A549 (cell line): ENCODE measurements around the gene ZNF683.

Experiments used
- ATOH8 ChIP-seq: fragments of 250-450 bp; sonication (Bioruptor Pico); IDR thresholded peaks from 2 replicates; pipeline ENCODE4 v1.5.0; 2020; ENCODE audit warnings: low read depth, mild to moderate bottlenecking, moderate library complexity
- BHLHE40 ChIP-seq: IDR thresholded peaks from 2 replicates; pipeline ENCODE4 v1.6.1; 2012; ENCODE audit warnings: low read depth, low read length, inconsistent platforms
- CBX8 ChIP-seq: fragments of 200-600 bp; sonication (generic); IDR thresholded peaks from 2 replicates; pipeline ENCODE4 v1.6.1; 2016
- HOXA7 ChIP-seq: fragments of 250-450 bp; sonication (Bioruptor Pico); IDR thresholded peaks from 2 replicates; pipeline ENCODE4 v1.5.0; 2020; ENCODE audit warnings: mild to moderate bottlenecking, moderate library complexity
- JUN ChIP-seq, 2 experiments: fragments of >200 bp; sonication (Bioruptor Twin); formaldehyde crosslinking; IDR thresholded peaks; 2 replicates in 1 of 2; 3 replicates in 1 of 2; pipeline ENCODE4 v1.6.1; 2016 to 2017
- MAX ChIP-seq: IDR thresholded peaks from 2 replicates; pipeline ENCODE4 v1.6.1; 2012
- POLR2A ChIP-seq: IDR thresholded peaks from 2 replicates; pipeline ENCODE4 v1.6.1; 2012; ENCODE audit warnings: mild to moderate bottlenecking, low read length
- RAD21 ChIP-seq, 2 experiments: fragments of >200 bp in 1 of 2; sonication (Bioruptor Twin) in 1 of 2; formaldehyde crosslinking in 1 of 2; IDR thresholded peaks in 1 of 2; conservative IDR thresholded peaks in 1 of 2; 2 replicates in 1 of 2; 3 replicates in 1 of 2; pipeline ENCODE4 v1.6.1; 2012 to 2018; ENCODE audit warnings: inconsistent platforms in 1 of 2
- USF2 ChIP-seq: fragments of 450-650 bp; IDR thresholded peaks from 2 replicates; pipeline ENCODE4 v1.6.1; 2014; ENCODE audit warnings: antibody characterized with exemption
- TF ChIP-seq, protein P1 (sequence below): fragments of >200 bp; sonication (Bioruptor Twin); formaldehyde crosslinking; IDR thresholded peaks from 3 replicates; pipeline ENCODE4 v1.5.1; 2016

DNA sequence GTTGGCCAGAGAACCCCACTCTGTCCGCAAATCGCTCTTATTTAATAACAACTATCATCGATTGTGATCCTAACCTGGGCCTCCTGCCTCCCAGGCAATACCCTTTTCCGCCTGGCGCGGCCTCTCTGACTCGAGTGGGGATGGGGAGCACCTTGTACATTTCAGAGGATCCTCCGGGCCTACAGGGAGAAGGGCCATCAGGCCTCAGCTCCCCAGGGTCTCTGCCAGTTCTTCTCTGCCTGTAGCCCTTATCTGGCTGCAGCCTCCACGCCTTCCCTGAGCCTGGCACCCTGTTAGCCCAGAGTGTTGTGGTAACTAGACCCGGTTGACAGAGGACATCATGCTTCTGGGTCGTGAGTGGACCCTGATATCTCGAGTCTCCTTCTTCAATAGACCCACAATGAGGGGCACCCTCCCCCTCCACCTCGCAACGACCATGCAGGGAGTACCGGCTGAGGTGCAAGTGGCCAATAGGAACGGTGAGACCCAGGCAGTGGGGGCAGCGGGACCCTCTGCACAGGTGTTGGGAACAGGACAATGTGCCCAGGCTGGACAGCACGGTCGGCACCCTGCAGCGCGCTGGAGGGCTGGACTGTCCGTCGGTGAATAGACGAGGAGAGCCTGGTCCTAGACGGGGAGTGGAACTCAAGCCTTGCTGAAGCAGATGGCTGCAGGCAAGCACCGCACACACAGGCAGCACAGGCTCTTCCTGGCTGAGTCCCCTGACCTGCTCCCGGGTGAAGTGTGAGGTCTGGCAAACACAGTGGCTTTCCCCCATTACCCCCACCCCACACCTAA lies 11.5 kb downstream of the ZNF683 start:
- TF ChIP-seq, protein P1, sequence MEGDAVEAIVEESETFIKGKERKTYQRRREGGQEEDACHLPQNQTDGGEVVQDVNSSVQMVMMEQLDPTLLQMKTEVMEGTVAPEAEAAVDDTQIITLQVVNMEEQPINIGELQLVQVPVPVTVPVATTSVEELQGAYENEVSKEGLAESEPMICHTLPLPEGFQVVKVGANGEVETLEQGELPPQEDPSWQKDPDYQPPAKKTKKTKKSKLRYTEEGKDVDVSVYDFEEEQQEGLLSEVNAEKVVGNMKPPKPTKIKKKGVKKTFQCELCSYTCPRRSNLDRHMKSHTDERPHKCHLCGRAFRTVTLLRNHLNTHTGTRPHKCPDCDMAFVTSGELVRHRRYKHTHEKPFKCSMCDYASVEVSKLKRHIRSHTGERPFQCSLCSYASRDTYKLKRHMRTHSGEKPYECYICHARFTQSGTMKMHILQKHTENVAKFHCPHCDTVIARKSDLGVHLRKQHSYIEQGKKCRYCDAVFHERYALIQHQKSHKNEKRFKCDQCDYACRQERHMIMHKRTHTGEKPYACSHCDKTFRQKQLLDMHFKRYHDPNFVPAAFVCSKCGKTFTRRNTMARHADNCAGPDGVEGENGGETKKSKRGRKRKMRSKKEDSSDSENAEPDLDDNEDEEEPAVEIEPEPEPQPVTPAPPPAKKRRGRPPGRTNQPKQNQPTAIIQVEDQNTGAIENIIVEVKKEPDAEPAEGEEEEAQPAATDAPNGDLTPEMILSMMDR, result no peak
- TF ChIP-seq RAD21 (conservative IDR thresholded peaks at IDR 0.05 in 1 of 2, IDR thresholded peaks at IDR 0.05 in 1 of 2) (no peak), ATOH8 (CRISPR knock-in tag) (no peak), JUN (IDR thresholded peaks at IDR 0.05) (no peak), CBX8 (no peak), HOXA7 (no peak), MAX (no peak), POLR2A (no peak), USF2 (no peak), BHLHE40 (no peak)
